ENCODE data around the gene LPGAT1.

DNA sequence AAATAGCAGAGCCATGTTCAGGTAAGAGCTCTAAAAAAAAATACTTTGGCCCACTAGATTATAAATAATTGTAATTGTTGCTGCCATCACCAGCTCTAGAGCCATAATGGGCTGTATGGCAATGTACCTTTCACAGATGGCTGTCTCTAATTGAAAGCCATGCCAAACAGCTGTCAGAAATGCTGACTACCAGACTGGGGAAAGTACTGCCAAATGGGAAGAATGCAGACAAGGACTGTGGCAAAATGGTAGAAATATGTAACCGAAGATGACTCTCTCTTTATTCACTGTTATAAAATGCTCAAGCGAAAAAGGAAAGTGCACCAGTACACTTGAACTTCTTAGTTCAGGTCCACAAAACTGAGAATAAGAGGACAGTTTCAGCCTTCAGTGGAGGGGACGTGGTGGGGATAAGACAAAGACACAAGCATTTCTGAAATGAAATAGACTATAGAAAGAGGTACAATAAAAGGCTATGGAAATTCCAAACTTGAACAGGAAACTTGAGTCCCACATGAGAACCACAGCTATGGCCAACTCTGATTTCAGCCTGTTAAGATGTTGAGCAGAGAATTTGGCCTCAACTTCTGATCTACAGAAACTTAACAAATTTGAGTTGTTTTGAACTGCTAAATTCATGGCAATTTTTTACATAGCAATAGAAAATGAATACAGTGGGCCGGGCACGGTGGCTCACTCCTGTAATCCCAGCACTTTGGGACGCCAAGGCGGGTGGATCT, 46.5 kb upstream of the LPGAT1 start:
- TF ChIP-seq, protein P1, sequence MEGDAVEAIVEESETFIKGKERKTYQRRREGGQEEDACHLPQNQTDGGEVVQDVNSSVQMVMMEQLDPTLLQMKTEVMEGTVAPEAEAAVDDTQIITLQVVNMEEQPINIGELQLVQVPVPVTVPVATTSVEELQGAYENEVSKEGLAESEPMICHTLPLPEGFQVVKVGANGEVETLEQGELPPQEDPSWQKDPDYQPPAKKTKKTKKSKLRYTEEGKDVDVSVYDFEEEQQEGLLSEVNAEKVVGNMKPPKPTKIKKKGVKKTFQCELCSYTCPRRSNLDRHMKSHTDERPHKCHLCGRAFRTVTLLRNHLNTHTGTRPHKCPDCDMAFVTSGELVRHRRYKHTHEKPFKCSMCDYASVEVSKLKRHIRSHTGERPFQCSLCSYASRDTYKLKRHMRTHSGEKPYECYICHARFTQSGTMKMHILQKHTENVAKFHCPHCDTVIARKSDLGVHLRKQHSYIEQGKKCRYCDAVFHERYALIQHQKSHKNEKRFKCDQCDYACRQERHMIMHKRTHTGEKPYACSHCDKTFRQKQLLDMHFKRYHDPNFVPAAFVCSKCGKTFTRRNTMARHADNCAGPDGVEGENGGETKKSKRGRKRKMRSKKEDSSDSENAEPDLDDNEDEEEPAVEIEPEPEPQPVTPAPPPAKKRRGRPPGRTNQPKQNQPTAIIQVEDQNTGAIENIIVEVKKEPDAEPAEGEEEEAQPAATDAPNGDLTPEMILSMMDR (IDR thresholded peaks at IDR 0.05): no peak
- no peak for TF ChIP-seq POLR2A (IDR thresholded peaks at IDR 0.05)
